NCI-H226 (cell line): Measurements from ENCODE around the gene ADAMTSL3.
"Not testable (repeated sequence)": the region's sequence is repeated elsewhere in the genome, so short reads cannot be mapped to it uniquely, and the experiment has no call there.

ENCODE experiments used
- DNase-seq: peaks from one replicate; pipeline ENCODE4 v3.0.0-alpha.2; 2015

ADAMTSL3 gene

GRCh38 chr15:83983634-83984458 lies 329.9 kb downstream of the ADAMTSL3 start:
- peak; percentile 42 for DNase-seq

- no peak for DNase-seq
Measured at GRCh38 chr15:83984601-83985000, 330.7 kb downstream of the ADAMTSL3 start.

- DNase-seq = no peak
Measured at GRCh38 chr15:83991163-83991562, 337.2 kb downstream of the ADAMTSL3 start.

- no peak for DNase-seq
Measured at GRCh38 chr15:83992324-83993031, 338.6 kb downstream of the ADAMTSL3 start.

- no peak for DNase-seq
Measured at GRCh38 chr15:83993591-83993990, 339.7 kb downstream of the ADAMTSL3 start.

GRCh38 chr15:83998486-83998885 lies 344.6 kb downstream of the ADAMTSL3 start:
- no peak for DNase-seq

- DNase-seq = no peak
Measured at GRCh38 chr15:83999396-84000135, 345.6 kb downstream of the ADAMTSL3 start.

GRCh38 chr15:84001037-84001436 lies 347.1 kb downstream of the ADAMTSL3 start:
- no peak for DNase-seq

- no peak for DNase-seq
Measured at GRCh38 chr15:84001655-84002054, 347.7 kb downstream of the ADAMTSL3 start.

- DNase-seq = no peak
Measured at GRCh38 chr15:84003791-84004503, 350.0 kb downstream of the ADAMTSL3 start.

- DNase-seq = no peak
Measured at GRCh38 chr15:84006421-84006820, 352.5 kb downstream of the ADAMTSL3 start.

GRCh38 chr15:84009616-84010015 lies 355.7 kb downstream of the ADAMTSL3 start:
- DNase-seq = no peak

GRCh38 chr15:84010246-84010645 lies 356.3 kb downstream of the ADAMTSL3 start:
- no peak for DNase-seq

GRCh38 chr15:84016371-84016770 lies 362.4 kb downstream of the ADAMTSL3 start:
- DNase-seq = no peak

- no peak for DNase-seq
Measured at GRCh38 chr15:84022516-84022915, 368.6 kb downstream of the ADAMTSL3 start.

- DNase-seq = peak; percentile 14
Measured at GRCh38 chr15:84023636-84024035, 369.7 kb downstream of the ADAMTSL3 start.

GRCh38 chr15:84033793-84034553 lies 380.1 kb downstream of the ADAMTSL3 start:
- peak; percentile 22 for DNase-seq

- DNase-seq = peak; percentile 17
Measured at GRCh38 chr15:84034578-84035398, 380.9 kb downstream of the ADAMTSL3 start.

- peak; percentile 27 for DNase-seq
Measured at GRCh38 chr15:84035399-84035766, 381.5 kb downstream of the ADAMTSL3 start.

- DNase-seq = no peak
Measured at GRCh38 chr15:84037301-84037700, 383.4 kb downstream of the ADAMTSL3 start.

GRCh38 chr15:84042434-84043056 lies 388.6 kb downstream of the ADAMTSL3 start:
- DNase-seq = not testable (repeated sequence)
